Gastrocnemius medialis (tissue), 4 donors: ENCODE results near the gene GABRG3.

Source experiments
- POLR2A ChIP-seq, 2 donors: fragments of 450-650 bp; IDR thresholded peaks; one replicate each; pipeline ENCODE4 v1.6.1; 2017; ENCODE audit warnings: antibody characterized with exemption in 2 of 2, mild to moderate bottlenecking in 2 of 2, moderate library complexity in 2 of 2
- TF ChIP-seq, protein P1 (sequence below), 5 experiments: fragments of 450-650 bp in 3 of 5; fragments of 200-600 bp in 2 of 5; sonication (generic) in 2 of 5; IDR thresholded peaks in 4 of 5; conservative IDR thresholded peaks in 1 of 5; 1 replicate in 4 of 5; 2 replicates in 1 of 5; pipeline ENCODE4 v1.5.1; 2016 to 2019; ENCODE audit warnings: antibody characterized with exemption in 5 of 5, mild to moderate bottlenecking in 3 of 5, moderate library complexity in 3 of 5

DNA sequence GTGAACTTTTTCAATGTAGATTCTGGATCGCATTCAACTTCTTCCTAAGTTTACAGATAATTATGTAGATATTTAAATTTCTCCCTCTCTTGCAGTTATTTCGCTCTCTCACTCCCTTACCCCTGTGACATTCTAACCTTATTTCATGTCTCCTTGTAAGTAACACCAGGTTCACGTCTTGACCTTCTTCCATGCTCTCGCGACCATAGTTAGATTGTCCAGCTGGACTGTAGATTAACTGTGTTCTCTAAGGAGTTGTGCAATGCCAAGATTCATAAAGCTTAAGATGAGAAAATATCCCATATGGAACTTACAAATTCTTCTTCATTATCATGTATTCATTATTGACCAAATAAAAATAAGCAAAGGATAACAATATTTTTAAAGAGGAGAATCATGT is 430.5 kb downstream of the GABRG3 start:
- TF ChIP-seq, protein P1, sequence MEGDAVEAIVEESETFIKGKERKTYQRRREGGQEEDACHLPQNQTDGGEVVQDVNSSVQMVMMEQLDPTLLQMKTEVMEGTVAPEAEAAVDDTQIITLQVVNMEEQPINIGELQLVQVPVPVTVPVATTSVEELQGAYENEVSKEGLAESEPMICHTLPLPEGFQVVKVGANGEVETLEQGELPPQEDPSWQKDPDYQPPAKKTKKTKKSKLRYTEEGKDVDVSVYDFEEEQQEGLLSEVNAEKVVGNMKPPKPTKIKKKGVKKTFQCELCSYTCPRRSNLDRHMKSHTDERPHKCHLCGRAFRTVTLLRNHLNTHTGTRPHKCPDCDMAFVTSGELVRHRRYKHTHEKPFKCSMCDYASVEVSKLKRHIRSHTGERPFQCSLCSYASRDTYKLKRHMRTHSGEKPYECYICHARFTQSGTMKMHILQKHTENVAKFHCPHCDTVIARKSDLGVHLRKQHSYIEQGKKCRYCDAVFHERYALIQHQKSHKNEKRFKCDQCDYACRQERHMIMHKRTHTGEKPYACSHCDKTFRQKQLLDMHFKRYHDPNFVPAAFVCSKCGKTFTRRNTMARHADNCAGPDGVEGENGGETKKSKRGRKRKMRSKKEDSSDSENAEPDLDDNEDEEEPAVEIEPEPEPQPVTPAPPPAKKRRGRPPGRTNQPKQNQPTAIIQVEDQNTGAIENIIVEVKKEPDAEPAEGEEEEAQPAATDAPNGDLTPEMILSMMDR (IDR thresholded peaks at IDR 0.05 in 4 of 5, conservative IDR thresholded peaks at IDR 0.05 in 1 of 5) = no peak
- TF ChIP-seq POLR2A (IDR thresholded peaks at IDR 0.05) = no peak
